ENCODE data around the gene RASIP1. TPM values are rescaled to one million over a fixed set of nuclear protein-coding genes. Genes with fewer than 3 reads are reported as not detected.

Gene RASIP1
- polyA plus RNA-seq, 4 donors, result 12.1 to 18.7 (median 13.5) TPM

DNA sequence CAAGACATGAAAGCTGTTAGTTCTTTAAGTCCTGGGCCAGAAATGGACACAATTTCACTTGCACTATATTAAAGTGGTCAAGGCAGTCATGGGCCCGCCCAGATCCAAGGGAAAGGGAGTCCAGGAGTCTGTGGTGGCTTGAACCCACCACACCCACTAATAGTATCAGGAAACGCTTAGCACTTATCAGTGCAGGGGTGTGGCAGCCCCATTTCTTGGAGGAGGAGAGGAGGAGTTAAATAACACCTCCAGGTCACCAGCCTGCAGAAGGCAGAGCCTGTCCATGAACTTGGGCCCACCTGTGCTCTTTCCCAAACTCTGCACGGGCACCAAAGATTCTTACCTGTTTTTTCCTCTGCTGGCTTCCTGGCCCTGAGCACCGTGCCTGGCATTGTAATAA is 62.2 kb downstream of the RASIP1 start:
- no peak for DNase-seq (ENCODE audit: low read depth in 4 of 4, low spot score in 3 of 4)

DNA sequence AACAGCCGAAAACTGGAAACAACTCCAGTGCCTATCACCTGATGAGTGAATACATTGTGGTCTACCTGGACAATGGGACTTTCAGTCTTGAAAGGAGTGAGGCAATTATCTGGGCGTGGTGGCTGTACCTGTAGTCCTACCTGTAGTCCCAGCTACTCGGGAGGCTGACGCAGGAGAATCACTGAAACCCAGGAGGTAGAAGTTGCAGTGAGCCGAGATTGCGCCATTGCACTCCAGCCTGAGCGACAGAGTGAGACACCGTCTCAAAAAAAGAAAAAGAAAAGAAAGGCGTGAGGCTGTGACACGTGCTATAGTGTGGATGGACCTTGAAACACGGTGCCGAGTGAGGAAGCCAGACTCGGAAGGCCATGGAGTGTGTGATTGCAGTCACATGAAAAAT is 63.5 kb downstream of the RASIP1 start:
- no peak for DNase-seq (ENCODE audit: low read depth in 4 of 4, low spot score in 3 of 4)

GRCh38 chr19:48676487-48676886 is 63.9 kb downstream of the RASIP1 start:
- no peak for DNase-seq (ENCODE audit: low read depth in 4 of 4, low spot score in 3 of 4)

- peak; percentile 78 to 85 (median 79) for DNase-seq (ENCODE audit: low read depth in 4 of 4, low spot score in 3 of 4)
Measured at GRCh38 chr19:48674921-48675824, 65.2 kb downstream of the RASIP1 start.

DNA sequence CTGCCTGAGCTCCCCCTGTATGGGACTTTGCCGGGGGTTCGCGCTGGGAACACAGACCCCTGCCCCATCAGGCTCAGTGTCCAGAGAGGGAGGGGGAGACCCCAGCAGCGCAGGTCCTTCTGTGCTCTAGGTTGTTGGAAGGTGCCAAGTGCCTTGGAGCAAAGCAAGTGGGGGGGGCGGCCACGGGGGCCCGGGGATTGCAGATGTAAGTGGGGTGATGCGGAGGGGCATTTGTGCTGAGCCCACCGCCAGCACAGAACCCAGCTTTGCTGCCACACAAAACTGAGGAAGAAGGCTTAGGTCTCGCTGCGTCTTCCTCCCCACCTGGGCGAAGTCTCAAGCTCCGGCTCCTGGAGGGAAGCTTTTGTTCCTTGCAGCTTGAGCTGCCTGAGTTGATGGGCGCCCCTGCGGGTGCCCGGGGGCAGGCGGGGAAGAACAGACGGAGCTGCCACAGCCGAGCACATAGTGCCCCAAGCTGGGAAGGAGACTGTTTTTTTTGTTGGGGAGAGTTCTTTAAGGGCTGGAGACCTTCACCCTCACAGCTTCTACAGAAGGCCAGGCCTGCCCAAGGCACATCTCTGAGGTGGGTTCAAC is 66.1 kb downstream of the RASIP1 start:
- DNase-seq (ENCODE audit: low read depth in 4 of 4, low spot score in 3 of 4), result no peak

GRCh38 chr19:48673436-48674100 is 66.8 kb downstream of the RASIP1 start:
- DNase-seq (ENCODE audit: low read depth in 4 of 4, low spot score in 3 of 4), result no peak

DNA sequence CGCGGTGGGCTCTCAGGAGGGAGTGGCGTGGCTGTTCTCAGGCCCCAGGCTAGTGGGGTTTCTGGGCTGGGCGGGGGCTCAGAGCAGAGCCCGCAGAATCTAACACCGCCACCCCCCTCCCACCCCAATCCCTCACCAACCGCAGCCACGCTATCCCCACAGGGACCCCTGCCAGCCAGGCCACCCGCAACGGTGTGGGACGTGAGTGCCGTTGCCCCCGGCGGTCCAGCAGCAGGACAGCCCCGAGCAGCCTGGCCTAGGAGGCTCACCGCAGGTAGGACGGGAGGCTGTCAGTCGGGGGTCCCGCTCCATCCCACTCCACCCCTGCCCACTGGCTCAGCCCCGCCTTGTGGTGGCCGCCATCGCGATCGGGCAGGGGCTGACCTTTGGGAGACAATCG is 67.4 kb downstream of the RASIP1 start, which contains the start of gene NTN5:
TSS of gene NTN5 (minus strand) at position 24 of the 400 bp plus-strand sequence. CDS start 2,031 bp downstream, outside the sequence.
- no peak for DNase-seq (ENCODE audit: low read depth in 4 of 4, low spot score in 3 of 4)

DNA sequence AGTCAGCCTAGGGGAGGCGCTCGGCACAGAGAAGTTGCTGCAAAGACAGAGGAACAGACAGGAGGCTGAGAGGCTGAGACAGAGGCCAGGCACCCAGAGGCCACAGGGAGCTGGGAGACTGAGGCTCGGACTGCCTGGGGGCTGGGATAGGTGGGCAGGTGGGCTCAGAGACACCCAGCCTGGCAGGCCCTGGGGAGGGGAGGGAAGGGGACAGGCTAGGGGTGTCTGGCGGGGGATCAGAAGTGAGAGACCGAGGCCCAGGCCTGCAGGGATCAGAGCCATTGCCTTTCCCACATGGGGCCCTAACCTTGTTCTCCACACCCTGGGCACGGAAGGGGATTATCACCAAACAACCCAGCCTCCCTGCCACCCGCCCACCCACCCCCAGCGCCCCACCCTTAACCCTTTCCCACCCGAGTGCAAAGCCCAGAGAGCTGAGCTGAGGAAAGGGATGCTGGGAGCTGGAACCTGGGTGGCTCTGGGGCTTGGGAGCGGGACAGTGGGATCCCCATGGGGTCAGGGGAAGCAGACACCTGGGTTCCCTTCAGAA is 68.9 kb downstream of the RASIP1 start:
- no peak for DNase-seq (ENCODE audit: low read depth in 4 of 4, low spot score in 3 of 4)

GRCh38 chr19:48670699-48671445 is 69.5 kb downstream of the RASIP1 start:
- DNase-seq (ENCODE audit: low read depth in 4 of 4, low spot score in 3 of 4), result no peak

Other genes starting within 250 kb of the RASIP1 start
- gene LMTK3, start 228.8 kb downstream of the RASIP1 start, polyA plus RNA-seq (ENCODE audit: insufficient read length in 4 of 4), result 1 to 10 TPM; 1.7 to 3.6 (median 2.4) TPM
- gene SULT2B1, start 188.4 kb downstream of the RASIP1 start, polyA plus RNA-seq (ENCODE audit: insufficient read length in 4 of 4), result under 1 TPM; 0.19 to 0.61 (median 0.38) TPM
- under 1 TPM in 1 of 4 donors, not detected in 3; 0.06 TPM for gene SPACA4, start 133.9 kb downstream of the RASIP1 start, polyA plus RNA-seq (ENCODE audit: insufficient read length in 4 of 4)
- 1 to 10 TPM in 3 of 4 donors, under 1 TPM in 1; 0.62 to 1.6 (median 1.1) TPM for gene FAM83E, start 125.5 kb downstream of the RASIP1 start, polyA plus RNA-seq (ENCODE audit: insufficient read length in 4 of 4)
- gene RPL18, start 121.4 kb downstream of the RASIP1 start, polyA plus RNA-seq (ENCODE audit: insufficient read length in 4 of 4), result 1,000 to 10,000 TPM; 1,054 to 1,482 (median 1,060) TPM
- gene SPHK2, start 121.1 kb downstream of the RASIP1 start, polyA plus RNA-seq (ENCODE audit: insufficient read length in 4 of 4), result 10 to 100 TPM; 18.6 to 30.6 (median 21.0) TPM
- 10 to 100 TPM; 11.6 to 14.7 (median 13.2) TPM for gene DBP, start 103.2 kb downstream of the RASIP1 start, polyA plus RNA-seq (ENCODE audit: insufficient read length in 4 of 4)
- 10 to 100 TPM; 20.5 to 31.1 (median 24.5) TPM for gene CA11, start 94.4 kb downstream of the RASIP1 start, polyA plus RNA-seq (ENCODE audit: insufficient read length in 4 of 4)
- 1 to 10 TPM in 1 of 4 donors, under 1 TPM in 3; 0.53 to 1.6 (median 0.77) TPM for gene NTN5, start 67.6 kb downstream of the RASIP1 start, polyA plus RNA-seq (ENCODE audit: insufficient read length in 4 of 4)
- gene FUT2, start 44.6 kb downstream of the RASIP1 start, polyA plus RNA-seq (ENCODE audit: insufficient read length in 4 of 4), result 1 to 10 TPM; 1.8 to 3.4 (median 2.2) TPM
- gene MAMSTR, start 20.9 kb downstream of the RASIP1 start, polyA plus RNA-seq (ENCODE audit: insufficient read length in 4 of 4), result 1 to 10 TPM; 4.8 to 7.8 (median 6.5) TPM
- gene IZUMO1, start 6.3 kb upstream of the RASIP1 start, polyA plus RNA-seq (ENCODE audit: insufficient read length in 4 of 4), result 1 to 10 TPM in 1 of 4 donors, under 1 TPM in 3; 0.36 to 1.0 (median 0.52) TPM
- gene FUT1, start 12.0 kb upstream of the RASIP1 start, polyA plus RNA-seq (ENCODE audit: insufficient read length in 4 of 4), result 1 to 10 TPM; 3.1 to 3.7 (median 3.4) TPM
- not detected for gene FGF21, start 14.9 kb upstream of the RASIP1 start, polyA plus RNA-seq (ENCODE audit: insufficient read length in 4 of 4)
- 10 to 100 TPM; 34.5 to 46.3 (median 38.8) TPM for gene BCAT2, start 70.4 kb upstream of the RASIP1 start, polyA plus RNA-seq (ENCODE audit: insufficient read length in 4 of 4)
- 10 to 100 TPM; 25.9 to 44.8 (median 33.1) TPM for gene HSD17B14, start 95.9 kb upstream of the RASIP1 start, polyA plus RNA-seq (ENCODE audit: insufficient read length in 4 of 4)
- 10 to 100 TPM; 20.4 to 28.7 (median 21.8) TPM for gene PLEKHA4, start 128.0 kb upstream of the RASIP1 start, polyA plus RNA-seq (ENCODE audit: insufficient read length in 4 of 4)
- 10 to 100 TPM; 35.7 to 41.1 (median 36.2) TPM for gene PPP1R15A, start 131.8 kb upstream of the RASIP1 start, polyA plus RNA-seq (ENCODE audit: insufficient read length in 4 of 4)
- 1 to 10 TPM in 1 of 4 donors, under 1 TPM in 3; 0.64 to 1.2 (median 0.85) TPM for gene TULP2, start 158.1 kb upstream of the RASIP1 start, polyA plus RNA-seq (ENCODE audit: insufficient read length in 4 of 4)
- 100 to 1,000 TPM; 273 to 369 (median 280) TPM for gene NUCB1, start 159.7 kb upstream of the RASIP1 start, polyA plus RNA-seq (ENCODE audit: insufficient read length in 4 of 4)
- 10 to 100 TPM in 1 of 4 donors, 1 to 10 TPM in 3; 4.9 to 11.6 (median 6.8) TPM for gene DHDH, start 193.1 kb upstream of the RASIP1 start, polyA plus RNA-seq (ENCODE audit: insufficient read length in 4 of 4)
- 10 to 100 TPM; 72.5 to 91.2 (median 79.4) TPM for gene BAX, start 214.3 kb upstream of the RASIP1 start, polyA plus RNA-seq (ENCODE audit: insufficient read length in 4 of 4)
- gene FTL, start 224.7 kb upstream of the RASIP1 start, polyA plus RNA-seq (ENCODE audit: insufficient read length in 4 of 4), result 1,000 to 10,000 TPM; 2,163 to 3,232 (median 2,621) TPM

All from right renal pelvis (tissue), 4 donors.